Thyroid gland (tissue), 4 donors: ENCODE measurements around the gene CCDC192. TPM values are rescaled to one million over a fixed set of nuclear protein-coding genes. Genes with fewer than 3 reads are reported as not detected.
"Not testable (repeated sequence)": the region's sequence is repeated elsewhere in the genome, so short reads cannot be mapped to it uniquely, and the experiment has no call there.

Source experiments
- DNase-seq, 2 donors: peaks; one replicate each; pipeline ENCODE4 v3.0.0-alpha.2; 2019
- H3K27ac ChIP-seq, 3 donors: fragments of 200-600 bp; sonication (generic); 1 replicate in 2 of 3; 2 replicates in 1 of 3; pipeline ENCODE4 v1.5.1; 2016 to 2019; ENCODE audit warnings: mild to moderate bottlenecking in 1 of 3, moderate library complexity in 1 of 3
- H3K27me3 ChIP-seq: fragments of 200-600 bp; sonication (generic); one replicate; pipeline ENCODE4 v1.5.1; 2019
- H3K36me3 ChIP-seq, 2 donors: fragments of 200-600 bp; sonication (generic); one replicate each; pipeline ENCODE4 v1.5.1; 2016 to 2019
- H3K4me1 ChIP-seq, 2 donors: fragments of 200-600 bp; sonication (generic); one replicate each; pipeline ENCODE4 v1.5.1; 2017 to 2019
- H3K4me3 ChIP-seq, 3 donors: fragments of 200-600 bp; sonication (generic); replicated peaks in 1 of 3; 1 replicate in 2 of 3; 2 replicates in 1 of 3; pipeline ENCODE4 v1.5.1; 2016; ENCODE audit warnings: mild to moderate bottlenecking in 1 of 3
- H3K9me3 ChIP-seq: fragments of 200-600 bp; sonication (generic); one replicate; pipeline ENCODE4 v1.5.1; 2017
- POLR2A ChIP-seq, 2 donors: fragments of 450-650 bp; IDR thresholded peaks; one replicate each; pipeline ENCODE4 v1.6.1; 2017; ENCODE audit warnings: antibody characterized with exemption in 2 of 2, mild to moderate bottlenecking in 2 of 2, moderate library complexity in 1 of 2
- WGBS, 2 donors: methylation state at CpG; one replicate each; pipeline ENCODE4 v1.1.5; 2017; 5-methylcytosine and 5-hydroxymethylcytosine counted together
- intact Hi-C: fragments of 100-400 bp; cut with DNase I; formaldehyde crosslinking; loops from one replicate; pipeline ENCODE4 v1.15.1; 2023
- total RNA-seq, 4 donors: library from RNA; depleted of rRNA; stranded (reverse); fragments of >200 nt; gene quantifications; one replicate each; pipeline ENCODE4 v1.2.3, GENCODE V29; 2016
- TF ChIP-seq, protein P1 (sequence below), 6 experiments: fragments of 200-600 bp in 3 of 6; fragments of 450-650 bp in 3 of 6; sonication (generic) in 3 of 6; IDR thresholded peaks; one replicate each; pipeline ENCODE4 v1.5.1; 2016 to 2019; ENCODE audit warnings: antibody characterized with exemption in 6 of 6, mild to moderate bottlenecking in 2 of 6, inconsistent platforms in 1 of 6, moderate library complexity in 1 of 6

Gene CCDC192
- total RNA-seq, 4 donors from 2014 or later = 1.3 TPM; not detected in 3

DNA sequence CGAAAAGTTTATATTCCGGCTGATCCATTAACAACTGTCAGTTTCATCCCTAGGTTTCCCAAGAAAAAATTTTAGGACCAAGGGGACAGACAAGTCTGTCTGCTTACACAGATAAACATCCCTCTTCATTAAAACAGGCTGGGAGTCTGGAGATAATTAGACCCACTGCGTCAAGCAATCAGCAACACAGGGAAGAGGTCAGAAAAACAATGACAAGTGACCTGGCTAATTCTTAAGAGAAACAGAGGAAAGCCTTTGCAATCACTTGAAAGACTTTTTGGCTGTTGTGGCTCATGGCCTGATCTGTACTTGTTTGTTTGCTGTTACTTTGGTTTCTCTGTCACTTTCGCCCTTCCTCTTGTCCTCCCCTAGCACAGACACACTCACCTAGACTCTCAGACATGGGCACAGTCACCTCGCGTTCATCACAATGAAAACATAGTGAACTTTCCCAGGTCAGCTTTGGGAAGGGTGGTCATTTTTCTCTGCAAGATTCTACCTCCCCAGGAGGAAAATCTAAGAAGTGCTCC lies 2.9 kb upstream of the CCDC192 start:
- Histone ChIP-seq H3K4me3 (no peak overlapping the region), H3K27me3 (no peaks in the 10 kb centered on the region), H3K4me1 (peaks cover 6 to 10% of the 10 kb centered on the region in 2 donors), H3K27ac (no peak overlapping the region), H3K36me3 (no peaks in the 10 kb centered on the region), H3K9me3 (no peaks in the 10 kb centered on the region)
- no peak for TF ChIP-seq POLR2A (IDR thresholded peaks at IDR 0.05)
- TF ChIP-seq, protein P1, sequence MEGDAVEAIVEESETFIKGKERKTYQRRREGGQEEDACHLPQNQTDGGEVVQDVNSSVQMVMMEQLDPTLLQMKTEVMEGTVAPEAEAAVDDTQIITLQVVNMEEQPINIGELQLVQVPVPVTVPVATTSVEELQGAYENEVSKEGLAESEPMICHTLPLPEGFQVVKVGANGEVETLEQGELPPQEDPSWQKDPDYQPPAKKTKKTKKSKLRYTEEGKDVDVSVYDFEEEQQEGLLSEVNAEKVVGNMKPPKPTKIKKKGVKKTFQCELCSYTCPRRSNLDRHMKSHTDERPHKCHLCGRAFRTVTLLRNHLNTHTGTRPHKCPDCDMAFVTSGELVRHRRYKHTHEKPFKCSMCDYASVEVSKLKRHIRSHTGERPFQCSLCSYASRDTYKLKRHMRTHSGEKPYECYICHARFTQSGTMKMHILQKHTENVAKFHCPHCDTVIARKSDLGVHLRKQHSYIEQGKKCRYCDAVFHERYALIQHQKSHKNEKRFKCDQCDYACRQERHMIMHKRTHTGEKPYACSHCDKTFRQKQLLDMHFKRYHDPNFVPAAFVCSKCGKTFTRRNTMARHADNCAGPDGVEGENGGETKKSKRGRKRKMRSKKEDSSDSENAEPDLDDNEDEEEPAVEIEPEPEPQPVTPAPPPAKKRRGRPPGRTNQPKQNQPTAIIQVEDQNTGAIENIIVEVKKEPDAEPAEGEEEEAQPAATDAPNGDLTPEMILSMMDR (IDR thresholded peaks at IDR 0.05) = no peak
- intact Hi-C loops = no loop called here
- DNase-seq = no peak
- 57 to 68% methylated on average over 6 of the region's 6 CpGs for WGBS, 2 donors

DNA sequence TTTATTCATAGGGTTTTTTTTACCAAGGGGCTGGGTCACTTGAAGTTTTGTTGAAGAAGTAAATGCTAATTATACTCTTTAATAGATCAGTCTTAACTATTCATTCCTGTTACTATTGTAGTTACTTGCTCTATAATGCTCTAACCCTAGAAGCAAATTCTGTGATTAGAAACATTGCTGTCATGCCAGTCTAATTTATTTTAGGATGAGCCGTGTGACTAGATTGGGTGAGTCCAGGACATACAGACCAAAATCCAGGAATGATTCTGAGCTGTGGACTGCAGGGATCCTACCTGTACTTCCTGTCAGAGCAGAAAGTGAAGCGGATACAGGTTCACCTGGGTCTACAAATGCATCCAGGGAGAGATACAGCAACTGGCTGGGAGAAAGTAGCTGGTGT lies 757 bp upstream of the CCDC192 start:
- no peaks in the 10 kb centered on the region for H3K36me3 ChIP-seq
- WGBS, 2 donors = 94 to 95% methylated on average over 2 of the region's 2 CpGs
- no peak for DNase-seq
- no peak overlapping the region for H3K27ac ChIP-seq
- peaks cover 11 to 16% of the 10 kb centered on the region in 2 donors for H3K4me1 ChIP-seq
- TF ChIP-seq POLR2A (IDR thresholded peaks at IDR 0.05) = no peak
- TF ChIP-seq, protein P1 (IDR thresholded peaks at IDR 0.05) = no peak
- no peaks in the 10 kb centered on the region for H3K27me3 ChIP-seq
- intact Hi-C loops = no loop called here
- no peaks in the 10 kb centered on the region for H3K9me3 ChIP-seq
- H3K4me3 ChIP-seq = no peak overlapping the region

DNA sequence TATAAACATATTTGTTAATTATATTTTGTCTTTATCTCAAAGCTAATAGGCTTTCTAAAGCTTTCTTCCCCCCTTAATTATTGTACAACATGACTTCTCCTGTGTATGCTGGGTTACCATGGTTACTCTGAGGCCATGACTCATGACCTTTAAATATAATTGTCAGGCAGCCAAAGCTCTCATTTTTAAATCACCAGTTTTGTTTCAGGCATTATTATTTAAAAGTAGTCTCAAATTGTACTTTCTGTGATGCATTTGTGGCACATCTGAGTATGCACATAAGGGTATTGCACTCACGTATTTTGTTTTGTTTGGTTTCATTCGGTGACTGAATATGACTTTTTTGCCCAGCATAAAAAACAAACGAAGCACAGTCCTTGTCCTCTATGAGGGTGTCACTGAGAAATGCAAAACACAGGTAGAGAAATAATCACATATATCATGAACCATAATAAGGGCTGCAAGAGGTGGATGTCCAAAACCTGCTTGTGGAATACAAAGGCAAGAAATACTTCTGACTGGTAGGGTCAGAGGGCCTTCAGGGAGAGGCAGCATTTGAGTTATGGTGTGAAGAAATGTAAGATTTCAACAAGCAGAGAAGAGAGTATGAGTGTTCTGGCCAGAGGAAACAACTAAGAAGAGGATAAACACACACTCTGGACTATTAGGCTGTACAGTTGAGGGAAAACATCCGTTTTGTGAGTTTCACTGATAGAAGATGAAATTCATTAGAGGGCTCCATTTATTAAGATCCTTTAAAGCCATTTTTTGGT lies 2.1 kb downstream of the CCDC192 start:
- DNase-seq = peak; percentile 9 to 10
- Histone ChIP-seq H3K4me1 (peaks cover 12 to 16% of the 10 kb centered on the region in 2 donors), H3K27me3 (no peaks in the 10 kb centered on the region), H3K27ac (peak overlapping the region in 2 of 3 donors; percentile 10 to 56), H3K9me3 (no peaks in the 10 kb centered on the region), H3K36me3 (no peaks in the 10 kb centered on the region), H3K4me3 (no peak overlapping the region)
- TF ChIP-seq, protein P1 (IDR thresholded peaks at IDR 0.05) = no peak
- TF ChIP-seq POLR2A (IDR thresholded peaks at IDR 0.05) = no peak
- WGBS, 2 donors = 39 to 49% methylated on average over 4 of the region's 4 CpGs
- intact Hi-C loops = no loop called here

DNA sequence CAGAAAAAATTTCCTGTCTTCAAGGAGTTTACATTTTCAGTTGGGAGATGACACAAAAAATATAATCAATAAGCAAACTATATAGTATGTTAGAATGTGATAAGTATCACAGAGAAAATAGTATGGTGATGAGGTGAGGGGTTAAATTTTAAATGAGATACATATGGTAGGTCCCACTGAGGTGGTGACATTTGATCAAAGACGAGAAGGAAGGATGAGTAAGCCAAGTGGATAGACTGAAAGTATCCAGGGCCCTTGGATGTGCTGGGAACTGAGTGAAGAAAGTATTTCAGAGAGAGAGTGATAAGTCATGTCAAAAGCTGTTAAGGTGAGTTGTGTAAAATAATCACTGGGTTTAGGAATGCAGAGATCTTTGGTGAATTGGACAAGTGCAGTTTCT lies 3.5 kb downstream of the CCDC192 start:
- H3K4me3 ChIP-seq = no peak overlapping the region
- H3K36me3 ChIP-seq = no peaks in the 10 kb centered on the region
- H3K9me3 ChIP-seq = no peaks in the 10 kb centered on the region
- intact Hi-C loops = no loop called here
- TF ChIP-seq POLR2A (IDR thresholded peaks at IDR 0.05) = no peak
- TF ChIP-seq, protein P1 (IDR thresholded peaks at IDR 0.05) = no peak
- peak overlapping the region in 2 of 3 donors; percentile 10 to 57 for H3K27ac ChIP-seq
- no peak for DNase-seq
- no peaks in the 10 kb centered on the region for H3K27me3 ChIP-seq
- peaks cover 12 to 16% of the 10 kb centered on the region in 2 donors for H3K4me1 ChIP-seq
- WGBS, 2 donors = 71 to 87% methylated on average over 1 of the region's 1 CpG

DNA sequence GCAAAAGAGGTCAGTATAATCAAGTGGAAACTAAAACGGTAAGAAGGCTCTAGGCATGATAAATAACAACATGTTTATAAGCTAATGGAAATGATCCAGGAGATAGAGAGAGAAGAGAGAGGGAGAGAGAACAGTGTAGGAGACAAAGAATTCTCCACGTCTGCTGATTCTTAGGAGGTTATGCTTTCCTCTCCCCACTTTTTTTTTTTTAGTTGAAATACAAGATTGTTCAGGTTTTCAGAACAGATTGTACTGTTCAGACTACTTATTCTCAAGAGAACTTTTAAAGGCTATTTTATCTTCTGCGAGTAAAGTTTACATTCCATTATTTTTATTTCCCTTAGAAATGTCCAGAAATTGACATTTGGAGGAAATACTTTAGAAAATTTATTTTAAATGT lies 4.0 kb downstream of the CCDC192 start:
- H3K36me3 ChIP-seq = no peaks in the 10 kb centered on the region
- H3K4me1 ChIP-seq = peaks cover 12 to 16% of the 10 kb centered on the region in 2 donors

DNA sequence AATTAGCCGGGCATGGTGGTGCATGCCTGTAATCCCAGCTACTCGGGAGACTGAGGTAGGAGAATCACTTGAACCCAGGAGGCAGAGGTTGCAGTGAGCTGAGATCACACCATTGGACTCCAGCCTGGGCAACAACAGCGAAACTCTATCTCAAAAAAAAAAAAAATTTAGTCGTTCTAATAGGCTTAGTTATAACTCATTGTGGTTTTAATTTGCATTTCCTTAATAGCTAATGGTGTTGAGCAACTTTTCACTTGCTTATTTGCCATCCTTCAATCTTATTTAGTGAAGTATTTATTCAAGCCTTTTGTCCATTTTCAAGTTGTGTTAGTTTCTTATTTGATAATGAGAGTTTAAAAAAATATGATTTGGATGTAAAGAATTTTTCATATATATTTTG lies 9.9 kb downstream of the CCDC192 start:
- H3K4me1 ChIP-seq, DNase-seq, intact Hi-C loops, H3K27me3 ChIP-seq, H3K36me3 ChIP-seq, H3K27ac ChIP-seq, H3K9me3 ChIP-seq, H3K4me3 ChIP-seq: not testable (repeated sequence)
- 69 to 74% methylated on average over 4 of the region's 4 CpGs for WGBS, 2 donors

More for the DNA sequence above, 4.0 kb downstream of the CCDC192 start:
- TF ChIP-seq, protein P1 (IDR thresholded peaks at IDR 0.05) = no peak
- TF ChIP-seq POLR2A (IDR thresholded peaks at IDR 0.05) = no peak
- Histone ChIP-seq H3K9me3 (no peaks in the 10 kb centered on the region), H3K27ac (peak overlapping the region in 2 of 3 donors; percentile 11 to 57), H3K4me3 (no peak overlapping the region), H3K27me3 (no peaks in the 10 kb centered on the region)
- intact Hi-C loops = no loop called here
- no peak for DNase-seq
- WGBS, 2 donors = 37 to 44% methylated on average over 3 of the region's 3 CpGs
